Hepatocyte (in vitro differentiated cells): Measurements from ENCODE around the gene TSPAN9. TPM values are rescaled to one million over a fixed set of nuclear protein-coding genes. Genes with fewer than 3 reads are reported as not detected.

ENCODE experiments used
- DNase-seq: peaks from one replicate; pipeline ENCODE4 v3.0.0-alpha.2; 2016; ENCODE audit warnings: low spot score
- H2AFZ ChIP-seq: fragments of 200-600 bp; sonication (generic); 2 replicates; pipeline ENCODE4 v1.6.0; 2016; ENCODE audit warnings: antibody characterized with exemption, mild to moderate bottlenecking
- H3K27ac ChIP-seq: fragments of 200-600 bp; sonication (generic); 2 replicates; pipeline ENCODE4 v1.5.1; 2016; ENCODE audit warnings: mild to moderate bottlenecking
- H3K27me3 ChIP-seq: fragments of 200-600 bp; sonication (generic); 2 replicates; pipeline ENCODE4 v1.6.1; 2016
- H3K36me3 ChIP-seq: fragments of 200-600 bp; sonication (generic); replicated peaks from 2 replicates; pipeline ENCODE4 v1.5.1; 2016; ENCODE audit warnings: low read depth; ENCODE audit not compliant: insufficient read depth
- H3K4me1 ChIP-seq: fragments of 200-600 bp; sonication (generic); 2 replicates; pipeline ENCODE4 v1.5.1; 2016; ENCODE audit warnings: mild to moderate bottlenecking, moderate library complexity; ENCODE audit not compliant: insufficient read depth
- H3K4me2 ChIP-seq: fragments of 200-600 bp; sonication (generic); 2 replicates; pipeline ENCODE4 v1.6.0; 2016
- H3K4me3 ChIP-seq: fragments of 200-600 bp; sonication (generic); 2 replicates; pipeline ENCODE4 v1.5.1; 2016; ENCODE audit warnings: mild to moderate bottlenecking
- H3K79me2 ChIP-seq: fragments of 200-600 bp; sonication (generic); 2 replicates; pipeline ENCODE4 v1.6.0; 2017; ENCODE audit warnings: mild to moderate bottlenecking
- H3K9me2 ChIP-seq: fragments of 200-600 bp; sonication (generic); replicated peaks from 2 replicates; pipeline ENCODE4 v1.6.0; 2017; ENCODE audit warnings: mild to moderate bottlenecking; ENCODE audit not compliant: insufficient read depth
- H3K9me3 ChIP-seq: fragments of 200-600 bp; sonication (generic); 2 replicates; pipeline ENCODE4 v1.5.1; 2016; ENCODE audit warnings: low read depth, mild to moderate bottlenecking
- H4K20me1 ChIP-seq: fragments of 200-600 bp; sonication (generic); 2 replicates; pipeline ENCODE4 v1.6.0; 2016; ENCODE audit warnings: mild to moderate bottlenecking; ENCODE audit not compliant: insufficient read depth, poor library complexity, severe bottlenecking
- CTCF ChIP-seq: fragments of 200-600 bp; sonication (generic); IDR thresholded peaks from 2 replicates; pipeline ENCODE4 v1.5.1; 2016; ENCODE audit warnings: antibody characterized with exemption, mild to moderate bottlenecking; ENCODE audit not compliant: poor library complexity
- EZH2 ChIP-seq: fragments of 200-600 bp; sonication (generic); IDR thresholded peaks from 2 replicates; pipeline ENCODE4 v1.6.1; 2016; ENCODE audit warnings: antibody characterized with exemption, mild to moderate bottlenecking, borderline replicate concordance
- EZH2phosphoT487 ChIP-seq: fragments of 200-600 bp; sonication (generic); IDR thresholded peaks from one replicate; pipeline ENCODE4 v1.6.1; 2018; ENCODE audit warnings: antibody characterized with exemption, mild to moderate bottlenecking, low read depth, moderate library complexity; ENCODE audit not compliant: unreplicated experiment, severe bottlenecking
- WGBS: methylation state at CpG from one replicate; pipeline ENCODE4 v1.1.6; 2016; ENCODE audit warnings: low lambda C conversion rate; ENCODE audit errors: missing lambda C conversion rate; 5-methylcytosine and 5-hydroxymethylcytosine counted together
- polyA plus RNA-seq: library from polyadenylated mRNA; unstranded; fragments of >200 nt; fragmentation: Nextera tagmentation; extraction: Ambion mirVana; gene quantifications from 2 replicates; pipeline ENCODE4 v1.2.1, GENCODE V29; 2016
- total RNA-seq: library from RNA; depleted of rRNA; stranded (reverse); fragments of >200 nt; gene quantifications from 2 replicates; pipeline ENCODE4 v1.2.3, GENCODE V29; 2014

The TSPAN9 gene
- total and polyA plus RNA-seq, 2 experiments from 2014 or later, result 16.6 to 38.6 TPM

- Histone ChIP-seq H3K4me1 (no peaks in the 10 kb centered on the region), H2AFZ (no peak overlapping the region), H3K4me3 (no peak overlapping the region), H3K9me3 (no peaks in the 10 kb centered on the region), H3K9me2 (no peaks in the 10 kb centered on the region), H3K36me3 (no peaks in the 10 kb centered on the region), H3K27me3 (no peaks in the 10 kb centered on the region), H3K27ac (no peak overlapping the region), H3K79me2 (no peaks in the 10 kb centered on the region), H3K4me2 (no peak overlapping the region), H4K20me1 (no peaks in the 10 kb centered on the region)
- no peak for DNase-seq
- TF ChIP-seq CTCF (no peak), EZH2 (no peak), EZH2phosphoT487 (no peak)
- WGBS, result 82% methylated on average over 8 of the region's 8 CpGs
Measured at GRCh38 chr12:3288690-3289089, 211.5 kb downstream of the TSPAN9 start.

GRCh38 chr12:3289702-3290101 lies 212.5 kb downstream of the TSPAN9 start:
- no peaks in the 10 kb centered on the region for H4K20me1 ChIP-seq
- WGBS, result 94% methylated on average over 9 of the region's 9 CpGs
- no peaks in the 10 kb centered on the region for H3K4me1 ChIP-seq
- no peak for DNase-seq
- H3K4me3 ChIP-seq, result no peak overlapping the region
- no peak overlapping the region for H3K27ac ChIP-seq
- no peak for TF ChIP-seq EZH2phosphoT487
- no peak for TF ChIP-seq CTCF
- no peak for TF ChIP-seq EZH2
- H3K27me3 ChIP-seq, result no peaks in the 10 kb centered on the region
- no peaks in the 10 kb centered on the region for H3K9me3 ChIP-seq
- no peaks in the 10 kb centered on the region for H3K36me3 ChIP-seq
- H3K79me2 ChIP-seq, result no peaks in the 10 kb centered on the region
- H3K9me2 ChIP-seq, result no peaks in the 10 kb centered on the region
- H2AFZ ChIP-seq, result no peak overlapping the region
- no peak overlapping the region for H3K4me2 ChIP-seq

GRCh38 chr12:3291939-3292338 lies 214.8 kb downstream of the TSPAN9 start:
- TF ChIP-seq EZH2 (no peak), EZH2phosphoT487 (no peak), CTCF (no peak)
- H3K27ac ChIP-seq, result no peak overlapping the region
- H3K9me3 ChIP-seq, result no peaks in the 10 kb centered on the region
- H3K4me1 ChIP-seq, result no peaks in the 10 kb centered on the region
- H3K9me2 ChIP-seq, result no peaks in the 10 kb centered on the region
- DNase-seq, result no peak
- H4K20me1 ChIP-seq, result no peaks in the 10 kb centered on the region
- no peaks in the 10 kb centered on the region for H3K36me3 ChIP-seq
- over 99% methylated on average over 14 of the region's 16 CpGs for WGBS
- H2AFZ ChIP-seq, result no peak overlapping the region
- no peaks in the 10 kb centered on the region for H3K27me3 ChIP-seq
- no peak overlapping the region for H3K4me3 ChIP-seq
- H3K4me2 ChIP-seq, result no peak overlapping the region
- H3K79me2 ChIP-seq, result no peaks in the 10 kb centered on the region

- WGBS, result 78% methylated on average over 12 of the region's 12 CpGs
Measured at GRCh38 chr12:3292677-3293412, 215.7 kb downstream of the TSPAN9 start.

More at GRCh38 chr12:3292677-3293412, 215.7 kb downstream of the TSPAN9 start:
- DNase-seq, result no peak
- no peaks in the 10 kb centered on the region for H3K9me2 ChIP-seq
- H3K27me3 ChIP-seq, result no peaks in the 10 kb centered on the region
- H3K36me3 ChIP-seq, result no peaks in the 10 kb centered on the region
- no peaks in the 10 kb centered on the region for H3K9me3 ChIP-seq
- no peaks in the 10 kb centered on the region for H3K4me1 ChIP-seq
- no peak overlapping the region for H3K4me2 ChIP-seq
- H3K4me3 ChIP-seq, result no peak overlapping the region
- H4K20me1 ChIP-seq, result no peaks in the 10 kb centered on the region
- no peaks in the 10 kb centered on the region for H3K79me2 ChIP-seq
- TF ChIP-seq CTCF (no peak), EZH2 (no peak), EZH2phosphoT487 (no peak)
- H3K27ac ChIP-seq, result no peak overlapping the region
- no peak overlapping the region for H2AFZ ChIP-seq
